NAMALWA (cell line): ENCODE data around the gene SPTLC3.

Source experiments
- DNase-seq: peaks from one replicate; pipeline ENCODE4 v3.0.0-alpha.2; 2015; ENCODE audit warnings: low spot score

SPTLC3 gene

GRCh38 chr20:12984863-12985262 is 23.9 kb upstream of the SPTLC3 start:
- no peak for DNase-seq

- no peak for DNase-seq
Measured at GRCh38 chr20:12987261-12987660, 21.5 kb upstream of the SPTLC3 start.

GRCh38 chr20:12989586-12990115 is 19.1 kb upstream of the SPTLC3 start:
- DNase-seq, result no peak

GRCh38 chr20:12997128-12997655 is 11.6 kb upstream of the SPTLC3 start:
- no peak for DNase-seq

- no peak for DNase-seq
Measured at GRCh38 chr20:12998046-12998445, 10.7 kb upstream of the SPTLC3 start.

- no peak for DNase-seq
Measured at GRCh38 chr20:12999201-12999600, 9.6 kb upstream of the SPTLC3 start.

GRCh38 chr20:13002251-13002650 is 6.5 kb upstream of the SPTLC3 start:
- no peak for DNase-seq

GRCh38 chr20:13006825-13007224 is 1.9 kb upstream of the SPTLC3 start:
- no peak for DNase-seq

GRCh38 chr20:13007596-13007995 is 1.2 kb upstream of the SPTLC3 start:
- no peak for DNase-seq

GRCh38 chr20:13009682-13010406 is 1.1 kb downstream of the SPTLC3 start:
- DNase-seq, result peak; percentile 81

GRCh38 chr20:13012886-13013285 is 4.1 kb downstream of the SPTLC3 start:
- no peak for DNase-seq

GRCh38 chr20:13013411-13013810 is 4.6 kb downstream of the SPTLC3 start:
- no peak for DNase-seq

- no peak for DNase-seq
Measured at GRCh38 chr20:13017235-13017634, 8.5 kb downstream of the SPTLC3 start.

GRCh38 chr20:13017883-13018535 is 9.2 kb downstream of the SPTLC3 start:
- DNase-seq, result no peak

GRCh38 chr20:13021205-13021970 is 12.6 kb downstream of the SPTLC3 start:
- no peak for DNase-seq

- no peak for DNase-seq
Measured at GRCh38 chr20:13022401-13023155, 13.8 kb downstream of the SPTLC3 start.

- DNase-seq, result no peak
Measured at GRCh38 chr20:13024596-13024995, 15.8 kb downstream of the SPTLC3 start.

GRCh38 chr20:13025181-13025580 is 16.4 kb downstream of the SPTLC3 start:
- DNase-seq, result no peak

GRCh38 chr20:13028001-13028400 is 19.2 kb downstream of the SPTLC3 start:
- no peak for DNase-seq

GRCh38 chr20:13028673-13029072 is 19.9 kb downstream of the SPTLC3 start:
- DNase-seq, result no peak

GRCh38 chr20:13029687-13030375 is 21.1 kb downstream of the SPTLC3 start:
- no peak for DNase-seq
